ENCODE results near the gene PIAS3.
"Not testable (repeated sequence)": the region's sequence is repeated elsewhere in the genome, so short reads cannot be mapped to it uniquely, and the experiment has no call there.

PIAS3 gene

DNA sequence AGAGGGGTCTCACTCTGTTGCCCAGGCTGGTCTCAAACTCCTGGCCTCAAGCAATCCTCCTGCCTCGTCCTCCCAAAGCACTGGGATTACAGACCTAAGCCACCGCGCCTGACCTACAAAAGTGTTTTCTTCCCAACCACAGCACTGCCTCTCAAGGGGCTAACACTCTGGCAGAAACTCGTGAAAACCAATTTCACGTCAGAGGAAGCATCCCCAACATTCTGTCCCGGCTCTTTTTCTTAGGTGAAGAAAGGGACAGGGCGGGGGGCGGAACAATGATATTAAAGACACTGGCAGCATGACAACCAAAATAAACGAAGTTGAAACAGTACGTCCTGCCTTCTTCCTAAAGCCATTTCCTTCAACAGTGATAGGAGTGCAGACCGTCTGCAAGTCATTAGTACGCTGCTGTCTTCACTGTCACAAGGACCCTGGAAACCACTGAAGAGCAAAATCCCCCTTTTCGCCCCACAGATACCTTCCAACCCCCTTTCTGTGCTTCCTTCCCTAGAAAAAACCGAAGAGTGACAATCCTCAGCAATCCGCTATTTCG is 36.0 kb downstream of the PIAS3 start:
- not testable (repeated sequence) for DNase-seq

DNA sequence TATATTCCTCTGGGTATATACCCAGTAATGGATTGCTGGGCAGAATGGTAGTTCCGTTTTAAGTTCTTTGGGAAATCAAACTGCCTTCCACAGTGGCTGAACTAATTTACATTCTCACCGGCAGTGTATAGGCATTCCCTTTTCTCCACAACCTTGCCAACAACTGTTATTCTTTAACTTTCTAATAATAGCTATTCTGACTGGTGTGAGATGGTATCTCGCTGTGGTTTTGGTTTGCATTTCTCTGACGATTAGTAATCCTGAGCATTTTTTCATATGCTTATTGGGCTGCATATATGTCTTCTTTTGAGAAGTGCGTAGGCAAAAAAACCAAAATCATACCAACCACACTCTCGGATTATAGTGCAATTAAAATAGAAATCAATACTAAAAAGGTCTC is 40.8 kb downstream of the PIAS3 start:
- not testable (repeated sequence) for DNase-seq

GRCh38 chr1:145812977-145813810 is 45.7 kb downstream of the PIAS3 start:
- DNase-seq: not testable (repeated sequence)

- no peak for DNase-seq
Measured at GRCh38 chr1:145806844-145807243, 52.0 kb downstream of the PIAS3 start.

GRCh38 chr1:145806408-145806807 is 52.5 kb downstream of the PIAS3 start:
- DNase-seq: no peak

- DNase-seq: no peak
Measured at GRCh38 chr1:145805057-145805456, 53.8 kb downstream of the PIAS3 start.

DNA sequence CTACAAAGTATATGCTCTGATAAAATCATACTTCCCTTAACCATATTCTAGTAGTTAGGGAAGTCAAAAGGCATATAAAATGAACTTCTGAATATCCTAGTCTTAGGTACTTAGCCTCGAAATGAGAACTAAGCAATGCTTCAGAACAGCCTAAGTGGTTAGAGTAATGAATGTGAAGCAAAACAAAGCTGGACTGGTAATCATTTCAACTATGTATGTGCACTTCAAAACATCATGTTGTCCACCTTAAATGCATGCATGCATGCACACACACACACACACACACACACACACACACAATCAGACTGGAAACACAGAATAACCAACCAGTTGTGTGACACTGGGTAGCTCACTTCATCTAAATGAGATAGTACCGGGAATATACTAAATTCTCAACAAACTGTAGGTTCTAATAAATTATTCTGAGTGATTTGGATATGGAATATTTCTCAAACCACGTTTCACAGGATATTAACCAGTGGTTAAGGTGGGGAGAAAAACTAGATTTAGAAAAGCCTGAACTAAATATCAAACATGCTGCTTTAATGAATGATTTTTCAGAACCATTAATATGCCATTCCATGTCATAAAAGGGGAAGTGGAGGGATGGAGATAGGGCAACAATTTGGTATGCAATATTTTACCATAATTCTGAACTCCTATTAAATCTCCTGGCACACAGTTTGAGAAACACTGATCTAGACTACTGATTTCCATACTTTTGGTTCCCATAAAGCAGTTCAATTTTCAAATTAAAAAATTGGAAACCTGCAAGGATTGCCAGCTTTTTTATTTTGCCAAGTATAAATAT is 54.4 kb downstream of the PIAS3 start:
- no peak for DNase-seq

DNA sequence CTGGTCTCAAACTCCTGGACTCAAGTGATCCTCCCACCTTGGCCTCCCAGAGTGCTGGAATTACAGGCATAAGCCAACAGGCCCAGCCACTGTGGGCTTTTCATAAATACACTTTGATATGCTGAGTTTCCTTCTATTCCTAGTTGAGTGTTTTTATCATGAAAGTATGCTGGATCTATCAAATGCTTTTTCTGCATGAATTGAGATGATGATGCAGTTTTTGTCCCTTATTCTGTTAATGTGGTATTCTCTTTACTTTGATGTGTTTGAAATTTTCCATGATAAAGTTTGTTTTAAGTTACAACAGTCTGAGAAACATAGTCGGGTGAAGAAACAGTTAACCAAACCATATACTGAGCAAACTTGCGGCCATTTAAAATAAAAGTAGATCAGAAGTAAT is 59.1 kb downstream of the PIAS3 start:
- DNase-seq: no peak

All from 8988T (cell line).